Measurements from ENCODE around the gene LETM1. TPM values are rescaled to one million over a fixed set of nuclear protein-coding genes. Genes with fewer than 3 reads are reported as not detected.

LETM1 gene
- total and polyA plus RNA-seq, 2 experiments from 2014 or later = 29.4 to 46.0 TPM

GRCh38 chr4:1899149-1900086, 43.5 kb upstream of the LETM1 start:
- DNase-seq (ENCODE audit: low spot score) = peak; percentile 88
- peaks cover 20% of the 10 kb centered on the region for H4K20me1 ChIP-seq (ENCODE audit: insufficient read depth, poor library complexity, severe bottlenecking)
- WGBS (ENCODE audit: low lambda C conversion rate, missing lambda C conversion rate) = 22% methylated on average over 15 of the region's 15 CpGs
- H3K4me2 ChIP-seq = peak overlapping the region; percentile 14
- TF ChIP-seq EZH2phosphoT487 (IDR thresholded peaks at IDR 0.05; ENCODE audit: low read depth, severe bottlenecking, unreplicated experiment) = no peak
- no peak for TF ChIP-seq EZH2 (IDR thresholded peaks at IDR 0.05; ENCODE audit: borderline replicate concordance)
- peak; percentile 86 for TF ChIP-seq CTCF (IDR thresholded peaks at IDR 0.05; ENCODE audit: poor library complexity)
- H3K4me1 ChIP-seq (ENCODE audit: insufficient read depth) = peaks cover 4% of the 10 kb centered on the region
- no peaks in the 10 kb centered on the region for H3K36me3 ChIP-seq (replicated peaks; ENCODE audit: insufficient read depth, low read depth)
- peaks cover 86% of the 10 kb centered on the region for H3K79me2 ChIP-seq
- no peaks in the 10 kb centered on the region for H3K9me3 ChIP-seq (ENCODE audit: low read depth)
- H3K9me2 ChIP-seq (replicated peaks; ENCODE audit: insufficient read depth) = no peaks in the 10 kb centered on the region
- no peak overlapping the region for H3K4me3 ChIP-seq
- H3K27me3 ChIP-seq = no peaks in the 10 kb centered on the region
- no peak overlapping the region for H2AFZ ChIP-seq
- no peak overlapping the region for H3K27ac ChIP-seq

GRCh38 chr4:1898681-1899080, 42.7 kb upstream of the LETM1 start:
- peaks cover 86% of the 10 kb centered on the region for H3K79me2 ChIP-seq
- TF ChIP-seq CTCF (IDR thresholded peaks at IDR 0.05; ENCODE audit: poor library complexity) (no peak), EZH2 (IDR thresholded peaks at IDR 0.05; ENCODE audit: borderline replicate concordance) (no peak), EZH2phosphoT487 (IDR thresholded peaks at IDR 0.05; ENCODE audit: low read depth, severe bottlenecking, unreplicated experiment) (no peak)

GRCh38 chr4:1898007-1898406, 42.1 kb upstream of the LETM1 start:
- Histone ChIP-seq H3K27me3 (no peaks in the 10 kb centered on the region), H3K9me3 (ENCODE audit: low read depth) (no peaks in the 10 kb centered on the region), H3K4me1 (ENCODE audit: insufficient read depth) (peaks cover 4% of the 10 kb centered on the region), H3K9me2 (replicated peaks; ENCODE audit: insufficient read depth) (no peaks in the 10 kb centered on the region), H3K79me2 (peaks cover 88% of the 10 kb centered on the region), H4K20me1 (ENCODE audit: insufficient read depth, poor library complexity, severe bottlenecking) (peaks cover 20% of the 10 kb centered on the region), H3K4me3 (no peak overlapping the region), H3K4me2 (no peak overlapping the region), H2AFZ (no peak overlapping the region), H3K27ac (no peak overlapping the region), H3K36me3 (replicated peaks; ENCODE audit: insufficient read depth, low read depth) (no peaks in the 10 kb centered on the region)
- no peak for DNase-seq (ENCODE audit: low spot score)
- WGBS (ENCODE audit: low lambda C conversion rate, missing lambda C conversion rate) = 98% methylated on average over 6 of the region's 6 CpGs
- TF ChIP-seq CTCF (IDR thresholded peaks at IDR 0.05; ENCODE audit: poor library complexity) (no peak), EZH2 (IDR thresholded peaks at IDR 0.05; ENCODE audit: borderline replicate concordance) (no peak), EZH2phosphoT487 (IDR thresholded peaks at IDR 0.05; ENCODE audit: low read depth, severe bottlenecking, unreplicated experiment) (no peak)

More at GRCh38 chr4:1898681-1899080, 42.7 kb upstream of the LETM1 start:
- WGBS (ENCODE audit: low lambda C conversion rate, missing lambda C conversion rate) = 83% methylated on average over 1 of the region's 1 CpG
- no peak for DNase-seq (ENCODE audit: low spot score)
- Histone ChIP-seq H2AFZ (no peak overlapping the region), H3K27ac (no peak overlapping the region), H3K4me1 (ENCODE audit: insufficient read depth) (peaks cover 4% of the 10 kb centered on the region), H4K20me1 (ENCODE audit: insufficient read depth, poor library complexity, severe bottlenecking) (peaks cover 20% of the 10 kb centered on the region), H3K4me3 (no peak overlapping the region), H3K4me2 (no peak overlapping the region), H3K9me2 (replicated peaks; ENCODE audit: insufficient read depth) (no peaks in the 10 kb centered on the region), H3K27me3 (no peaks in the 10 kb centered on the region), H3K36me3 (replicated peaks; ENCODE audit: insufficient read depth, low read depth) (no peaks in the 10 kb centered on the region), H3K9me3 (ENCODE audit: low read depth) (no peaks in the 10 kb centered on the region)
